KG1 (cell line): ENCODE results near the gene REEP6.
"Not testable (repeated sequence)": the region's sequence is repeated elsewhere in the genome, so short reads cannot be mapped to it uniquely, and the experiment has no call there.

ENCODE experiments used
- DNase-seq: peaks from one replicate; lab custom pipeline; 2025; lab: John Stamatoyannopoulos, UW

Gene REEP6

DNA sequence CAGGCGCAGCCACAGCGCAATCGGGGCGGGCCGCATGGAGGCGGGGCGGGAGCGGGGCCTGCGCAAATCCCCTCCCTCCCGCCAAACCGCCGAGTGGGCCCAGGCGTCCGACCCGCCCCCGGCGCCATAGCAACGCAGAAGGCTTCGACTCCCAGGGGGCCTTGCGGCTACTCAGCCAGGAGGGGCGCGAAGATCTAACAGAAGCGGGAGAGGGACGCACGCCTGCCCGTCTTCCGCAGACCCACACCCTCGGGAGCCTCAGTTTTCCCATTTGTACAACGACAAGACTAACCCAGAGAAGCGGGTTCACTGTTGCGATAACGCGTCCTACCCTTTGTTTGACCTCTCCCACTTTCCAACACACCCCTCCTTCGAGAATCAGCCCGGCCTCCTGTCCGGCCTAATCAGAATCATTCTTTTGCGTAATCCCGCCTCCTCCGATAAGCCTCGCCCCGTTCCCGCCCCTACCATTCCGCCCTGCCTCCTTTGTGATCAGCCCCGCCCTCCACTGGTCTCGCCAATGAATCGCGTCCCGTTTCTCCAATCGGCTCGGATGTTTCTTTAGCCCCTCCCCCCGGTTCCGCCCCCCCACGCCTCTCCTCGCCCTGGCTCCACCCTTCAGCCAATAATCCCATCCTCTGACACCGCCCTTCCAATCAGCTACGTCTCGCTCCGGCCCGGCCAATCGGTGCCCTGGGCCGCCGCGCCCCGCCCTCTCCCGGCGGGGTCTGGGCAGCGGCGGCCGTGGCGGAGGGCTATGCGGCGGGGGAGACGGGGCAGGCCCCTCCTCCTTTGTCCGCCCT is 469 bp upstream of the REEP6 start, which contains the start of gene PCSK4:
Gene PCSK4 (minus strand): TSS at position 40 of the 803 bp plus-strand sequence. CDS start 4 bp downstream, at position 36.
- DNase-seq, result peak; percentile 96

DNA sequence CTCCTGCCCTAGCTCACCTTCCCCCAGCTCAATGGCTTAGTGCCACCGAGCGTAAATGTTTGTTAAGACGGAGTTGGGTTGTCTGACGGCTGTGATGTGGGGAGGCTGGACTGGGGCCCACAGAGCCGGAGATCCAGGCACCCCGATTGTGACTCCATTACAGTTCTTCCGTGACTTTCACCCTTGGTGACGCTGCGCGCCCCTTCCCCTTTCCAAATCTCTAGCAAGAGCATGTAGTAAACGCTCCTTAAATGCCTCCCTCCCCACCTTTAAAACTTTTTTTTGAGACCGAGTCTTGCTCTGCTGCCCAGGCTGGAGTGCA is 829 bp downstream of the REEP6 start:
- no peak for DNase-seq

DNA sequence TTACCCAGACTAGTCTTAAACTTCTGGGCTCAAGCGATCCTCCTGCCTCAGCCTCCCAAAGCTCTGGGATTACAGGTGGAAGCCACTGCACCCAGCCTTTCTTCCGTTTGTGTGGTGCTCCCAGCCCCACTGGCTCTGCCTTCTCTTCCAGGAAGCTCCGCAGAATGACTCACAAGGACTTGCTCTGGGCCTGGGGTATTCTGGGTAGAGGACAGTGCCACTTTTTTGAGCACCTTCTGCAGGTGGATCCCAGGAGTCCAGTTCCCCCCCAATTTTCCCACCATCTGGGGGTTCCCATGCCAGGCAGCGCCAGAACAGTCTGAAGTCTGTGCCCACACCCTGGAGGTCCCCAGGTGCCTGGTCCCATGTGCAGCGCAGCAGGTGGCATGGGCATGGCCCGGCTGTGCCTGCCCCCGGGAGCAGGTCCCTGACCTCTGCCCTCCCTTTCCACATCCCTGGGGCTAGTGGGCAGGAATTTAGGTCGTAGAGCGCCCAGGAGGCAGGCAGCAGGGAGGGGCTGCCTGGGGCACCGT is 1.6 kb downstream of the REEP6 start:
- no peak for DNase-seq

DNA sequence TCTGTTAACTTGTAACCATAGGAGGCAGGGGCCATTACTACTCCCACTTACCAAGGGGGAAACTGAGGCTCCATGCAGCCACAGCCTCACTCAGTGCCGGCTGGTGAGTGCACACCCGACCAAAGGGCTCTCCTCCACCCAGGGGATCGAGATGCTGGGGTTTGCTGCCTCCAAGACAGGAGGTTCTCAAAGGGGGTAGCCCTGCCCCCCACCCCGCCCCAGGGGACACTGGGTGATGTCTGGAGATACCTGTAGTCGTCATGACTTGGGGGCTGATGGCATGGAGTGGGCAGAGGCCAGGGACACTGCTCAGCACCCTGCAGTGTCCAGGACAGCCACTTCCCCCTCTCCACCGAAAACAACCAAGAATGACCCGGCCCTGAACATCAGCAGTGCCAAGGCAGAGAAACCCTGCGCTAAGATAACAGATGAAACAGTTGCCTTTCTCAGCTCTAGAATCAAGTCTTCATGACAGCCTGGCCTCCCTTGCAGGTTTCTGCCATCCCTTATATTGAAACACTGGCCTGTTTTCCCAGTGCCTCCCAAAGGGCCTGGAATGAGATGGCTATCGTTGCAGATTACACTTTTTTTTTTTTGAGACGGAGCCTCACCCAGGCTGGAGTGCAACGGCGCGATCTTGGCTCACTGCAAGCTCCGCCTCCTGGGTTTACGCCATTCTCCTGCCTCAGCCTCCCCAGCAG is 3.3 kb downstream of the REEP6 start:
- DNase-seq, result no peak

DNA sequence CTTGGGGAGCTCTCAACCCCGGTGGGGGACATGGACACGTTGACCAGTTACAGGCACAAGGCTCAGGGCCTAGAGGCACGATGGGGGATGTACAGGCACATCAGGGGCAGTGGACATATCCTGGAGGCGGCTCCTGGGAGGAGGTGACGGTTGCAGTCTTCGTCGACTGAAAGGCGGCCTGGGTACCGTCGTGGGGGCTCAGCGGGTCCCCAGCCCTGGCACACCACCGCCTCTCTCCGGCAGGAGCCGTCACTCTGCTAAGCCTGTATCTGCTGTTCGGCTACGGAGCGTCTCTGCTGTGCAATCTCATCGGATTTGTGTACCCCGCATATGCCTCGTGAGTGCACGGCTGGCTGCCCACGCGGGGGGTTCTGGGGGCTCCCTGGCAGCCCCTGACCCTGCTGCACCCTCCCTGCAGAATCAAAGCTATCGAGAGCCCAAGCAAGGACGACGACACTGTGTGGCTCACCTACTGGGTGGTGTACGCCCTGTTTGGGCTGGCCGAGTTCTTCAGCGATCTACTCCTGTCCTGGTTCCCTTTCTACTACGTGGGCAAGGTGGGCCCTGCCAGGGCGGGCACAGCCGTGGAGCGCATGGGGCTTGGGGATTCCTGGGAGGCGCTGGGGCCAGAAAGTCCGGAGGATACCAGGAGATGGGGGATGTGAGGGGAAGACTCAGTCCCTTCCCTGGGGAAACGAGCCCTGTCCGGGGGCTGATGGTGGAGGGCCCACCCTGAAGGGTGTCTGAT is 4.2 kb downstream of the REEP6 start:
- DNase-seq, result no peak

DNA sequence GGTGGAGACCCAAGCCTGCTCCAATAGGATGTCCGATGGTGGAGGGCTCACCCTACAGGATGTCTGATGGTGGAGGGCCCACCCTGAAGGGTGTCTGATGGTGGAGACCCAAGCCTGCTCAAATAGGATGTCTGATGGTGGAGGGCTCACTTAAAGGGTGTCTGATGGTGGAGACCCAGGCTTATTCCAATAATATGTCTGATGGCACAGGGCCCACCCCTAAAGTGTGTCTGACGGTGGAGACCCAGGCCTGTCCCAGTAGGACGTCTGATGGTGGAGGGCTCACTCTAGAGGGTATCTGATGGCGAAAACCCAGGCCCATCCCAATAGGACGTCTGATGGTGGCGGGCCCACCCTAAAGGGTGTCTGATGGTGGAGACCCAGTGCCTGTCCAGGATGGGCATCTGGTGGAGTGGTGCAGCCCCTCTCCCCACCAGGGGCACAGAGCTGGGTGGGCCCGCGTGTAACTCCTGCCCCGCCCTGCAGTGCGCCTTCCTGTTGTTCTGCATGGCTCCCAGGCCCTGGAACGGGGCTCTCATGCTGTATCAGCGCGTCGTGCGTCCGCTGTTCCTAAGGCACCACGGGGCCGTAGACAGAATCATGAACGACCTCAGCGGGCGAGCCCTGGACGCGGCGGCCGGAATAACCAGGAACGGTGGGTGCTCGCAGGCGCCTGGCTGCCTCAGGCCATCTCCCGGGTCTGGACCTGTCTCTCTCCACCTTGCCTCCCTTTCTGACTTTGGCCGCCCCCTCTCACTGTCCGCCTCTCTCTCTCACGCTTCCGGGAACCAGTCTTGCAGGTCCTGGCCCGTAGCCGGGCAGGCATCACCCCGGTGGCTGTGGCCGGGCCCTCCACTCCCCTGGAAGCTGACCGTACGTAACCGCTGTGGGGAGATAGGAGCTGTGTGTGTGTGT is 5.1 kb downstream of the REEP6 start:
- DNase-seq, result no peak

DNA sequence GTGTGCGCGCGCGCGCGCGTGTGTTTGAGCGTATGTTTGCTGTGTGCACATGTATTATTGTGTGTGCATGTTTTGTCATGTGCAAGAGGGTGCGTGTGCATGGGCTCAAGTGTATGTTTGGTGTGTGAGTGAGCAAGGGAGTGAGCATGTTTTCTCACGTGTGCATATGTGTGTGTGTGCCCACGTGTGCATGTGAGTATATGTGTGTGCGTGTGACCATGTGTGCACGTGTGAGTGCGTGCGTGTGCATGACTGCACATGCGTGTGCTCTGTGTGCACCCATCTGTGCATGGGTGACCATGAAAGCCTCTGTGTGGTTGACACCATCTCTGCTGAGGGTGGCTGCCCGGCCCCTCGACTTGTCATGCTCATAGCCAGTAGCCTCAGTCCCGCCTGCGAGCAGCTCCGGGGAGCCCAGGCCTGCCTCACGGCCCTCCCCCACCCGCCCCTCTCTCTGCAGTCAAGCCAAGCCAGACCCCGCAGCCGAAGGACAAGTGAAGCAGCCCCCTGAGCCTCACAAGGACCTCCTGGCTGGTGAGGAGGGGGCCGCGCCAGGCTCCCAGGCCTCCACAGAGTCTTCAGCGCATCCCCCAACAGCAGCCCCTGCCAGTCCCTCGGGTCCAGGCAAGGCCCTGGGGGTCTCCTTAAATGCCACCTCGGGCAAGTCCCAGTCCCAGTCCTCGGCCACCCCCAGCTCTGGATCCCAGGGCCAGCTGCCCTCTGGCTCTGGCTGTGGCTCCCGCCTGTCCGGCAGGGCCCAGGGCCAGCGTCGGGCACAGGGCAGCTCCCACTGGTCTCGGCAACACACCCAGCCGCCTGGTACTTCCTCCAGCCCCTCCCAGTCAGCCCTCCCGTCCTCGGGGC is 6.0 kb downstream of the REEP6 start:
- DNase-seq, result no peak

DNA sequence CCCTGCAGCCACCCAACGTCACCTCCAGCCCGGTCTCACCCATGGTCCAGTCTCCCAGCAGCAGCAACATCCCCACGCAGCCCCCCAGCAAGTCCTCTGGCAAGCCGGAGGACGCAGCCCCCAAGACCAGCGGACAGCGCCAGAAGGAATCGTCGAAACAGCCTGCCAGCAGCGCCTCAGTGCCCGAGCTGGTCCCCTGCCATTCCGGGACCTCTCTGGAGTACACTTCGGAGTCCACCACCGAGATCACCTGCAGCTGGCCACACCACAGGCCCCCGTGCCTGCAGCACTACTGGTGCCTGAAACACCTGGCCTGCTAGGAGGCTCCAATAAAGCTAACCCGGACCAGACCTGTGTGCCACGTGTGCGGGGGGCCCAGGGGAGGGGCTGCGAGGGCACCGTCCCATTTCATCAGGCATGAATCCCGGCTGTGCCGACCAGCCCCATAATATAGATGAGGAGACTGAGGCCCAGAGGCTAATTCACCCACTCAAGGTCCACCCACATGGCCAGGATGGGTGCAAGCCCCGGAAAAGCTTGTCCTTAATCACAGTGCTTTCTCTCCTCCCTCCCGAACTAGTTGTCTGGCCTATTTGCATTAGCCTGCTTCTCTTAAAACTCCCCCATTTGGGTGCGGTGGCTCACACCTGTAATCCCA is 6.7 kb downstream of the REEP6 start:
- no peak for DNase-seq

DNA sequence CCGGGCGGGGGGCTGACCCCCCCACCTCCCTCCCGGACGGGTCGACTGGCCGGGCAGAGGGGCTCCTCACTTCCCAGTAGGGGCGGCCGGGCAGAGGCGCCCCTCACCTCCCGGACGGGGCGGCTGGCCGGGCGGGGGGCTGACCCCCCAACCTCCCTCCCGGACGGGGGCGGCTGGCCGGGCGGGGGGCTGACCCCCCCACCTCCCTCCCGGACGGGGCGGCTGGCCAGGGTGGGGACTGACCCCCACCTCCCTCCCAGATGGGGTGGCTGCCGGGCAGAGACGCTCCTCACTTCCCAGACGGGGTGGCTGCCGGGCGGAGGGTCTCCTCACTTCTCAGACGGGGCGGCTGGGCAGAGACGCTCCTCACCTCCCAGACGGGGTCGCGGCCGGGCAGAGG is 8.2 kb downstream of the REEP6 start:
- DNase-seq, result not testable (repeated sequence)

DNA sequence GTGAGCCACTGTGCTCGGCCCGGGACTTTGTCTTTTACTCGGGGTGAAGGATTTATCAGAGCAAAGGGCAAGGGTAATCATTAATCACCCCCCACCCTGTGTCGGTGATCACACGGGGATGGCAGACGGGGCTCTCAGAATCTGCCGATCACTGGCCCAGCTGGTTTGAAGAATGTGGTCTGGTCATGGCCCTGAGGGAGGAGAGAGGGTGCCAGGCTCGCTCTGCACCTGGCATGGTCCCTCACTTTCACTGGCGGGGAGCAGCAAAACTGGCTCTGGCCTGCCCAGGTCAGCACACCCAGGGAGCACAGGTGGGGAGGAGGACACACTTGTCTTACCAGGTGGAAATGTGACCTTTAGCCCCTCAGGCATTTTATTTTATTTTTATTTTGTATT is 10.2 kb downstream of the REEP6 start:
- no peak for DNase-seq

DNA sequence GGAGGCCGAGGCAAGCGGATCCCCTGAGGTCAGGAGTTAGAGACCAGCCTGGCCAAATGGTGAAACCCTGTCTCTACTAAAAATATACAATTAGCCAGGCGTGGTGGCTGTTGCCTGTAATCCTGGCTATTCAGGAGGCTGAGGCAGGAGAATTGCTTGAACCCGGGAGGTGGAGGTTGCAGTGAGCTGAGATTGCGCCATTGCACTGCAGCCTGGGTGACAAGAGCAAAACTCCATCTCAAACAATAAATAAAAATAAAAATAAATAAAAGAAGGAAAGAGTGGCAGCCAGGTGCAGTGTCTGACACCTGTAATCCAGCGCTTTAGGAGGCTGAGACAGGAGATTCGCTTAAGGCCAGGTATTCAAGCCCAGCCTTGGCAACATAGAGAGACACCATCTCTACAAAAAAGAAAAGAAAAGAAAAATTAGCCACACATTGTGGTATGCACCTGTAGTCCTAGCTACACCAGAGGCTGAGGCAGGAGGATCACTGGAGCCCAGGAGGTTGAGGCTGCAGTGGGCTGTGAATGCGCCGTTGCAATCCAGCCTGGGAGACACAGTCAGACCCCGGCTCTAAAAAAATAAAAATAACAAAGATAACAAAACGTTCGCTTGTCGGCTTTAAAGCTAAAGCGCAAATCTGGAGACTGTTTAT is 11.6 kb downstream of the REEP6 start:
- DNase-seq, result no peak

DNA sequence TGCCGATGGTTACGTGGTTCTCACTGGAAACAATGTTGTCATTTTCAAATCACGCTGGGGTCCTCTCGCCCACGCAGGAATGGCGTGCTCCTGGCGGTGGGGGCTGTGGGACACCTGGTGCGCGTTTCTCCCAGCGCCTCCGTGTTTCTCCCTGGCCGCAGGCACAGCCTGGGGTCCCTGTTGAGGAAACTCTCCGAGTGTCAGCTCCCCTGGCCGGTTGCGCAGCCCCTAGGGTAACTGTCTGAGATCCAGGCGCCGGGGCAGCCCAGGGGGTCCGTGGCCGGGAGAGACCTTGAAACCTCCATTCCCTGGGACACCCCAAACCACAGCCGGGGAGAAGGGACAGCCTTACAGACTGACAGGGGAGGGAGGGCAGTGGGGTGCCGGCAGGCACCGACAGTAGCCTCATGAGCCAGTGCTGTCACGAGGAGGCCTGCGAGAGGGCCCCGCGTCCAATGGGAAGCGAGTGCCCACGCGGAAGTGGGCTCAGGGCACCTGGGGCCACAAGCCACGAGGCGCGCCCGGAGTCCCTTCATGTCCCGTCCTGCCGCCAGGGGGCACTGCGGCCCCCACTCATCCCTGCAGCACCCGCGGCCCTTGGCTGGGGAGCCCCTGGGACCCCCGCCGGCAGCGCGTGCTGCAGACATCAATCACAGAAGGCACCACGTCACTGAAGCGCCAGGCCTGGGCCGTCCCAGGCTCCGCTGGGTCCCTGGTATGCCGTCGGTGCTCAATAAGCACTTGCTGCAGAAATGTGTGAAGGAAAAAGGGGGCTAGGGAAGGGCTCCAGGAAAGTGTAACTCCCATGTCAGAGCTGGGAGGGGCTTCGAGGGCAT is 12.3 kb downstream of the REEP6 start:
- DNase-seq, result peak; percentile 48

DNA sequence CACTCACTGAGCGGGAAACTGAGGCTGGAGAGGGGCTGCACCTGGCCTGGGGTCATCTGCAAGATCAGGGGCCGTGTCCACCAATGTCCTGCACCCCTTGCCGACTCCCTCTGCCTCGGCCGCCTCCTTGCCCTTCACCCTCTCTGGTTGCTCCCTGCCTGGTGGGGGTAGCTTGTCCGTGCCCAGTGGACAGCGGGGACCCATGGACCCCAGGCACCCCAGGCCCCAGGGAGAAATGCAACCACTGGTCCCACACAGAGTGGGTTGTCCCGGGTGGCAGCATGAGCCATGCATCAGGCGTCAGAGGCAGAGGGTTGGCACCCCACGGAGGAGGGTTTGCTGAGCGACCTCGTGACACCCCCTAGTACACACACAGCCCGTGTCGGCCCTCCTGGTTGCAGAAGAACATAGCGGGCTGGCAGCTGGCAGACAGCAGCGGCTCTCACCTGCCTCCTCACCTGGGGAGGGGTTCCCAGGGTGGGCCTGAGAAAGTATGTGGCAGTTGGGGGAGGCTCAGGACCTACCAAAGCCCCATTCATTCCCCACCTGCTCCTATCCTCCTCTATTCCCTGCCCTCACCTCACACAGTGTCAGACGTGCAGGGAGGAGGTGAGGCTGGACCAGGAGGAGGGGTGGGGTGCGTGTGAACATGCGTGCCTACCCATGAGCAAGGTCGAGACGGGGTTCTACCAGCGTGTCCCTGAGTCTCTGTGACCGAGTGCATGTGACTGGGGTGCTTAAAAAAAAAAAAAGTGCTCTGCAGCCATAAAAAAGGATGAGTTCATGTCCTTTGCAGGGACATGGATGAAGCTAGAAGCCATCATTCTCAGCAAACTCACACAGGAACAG is 13.2 kb downstream of the REEP6 start:
- DNase-seq, result no peak

DNA sequence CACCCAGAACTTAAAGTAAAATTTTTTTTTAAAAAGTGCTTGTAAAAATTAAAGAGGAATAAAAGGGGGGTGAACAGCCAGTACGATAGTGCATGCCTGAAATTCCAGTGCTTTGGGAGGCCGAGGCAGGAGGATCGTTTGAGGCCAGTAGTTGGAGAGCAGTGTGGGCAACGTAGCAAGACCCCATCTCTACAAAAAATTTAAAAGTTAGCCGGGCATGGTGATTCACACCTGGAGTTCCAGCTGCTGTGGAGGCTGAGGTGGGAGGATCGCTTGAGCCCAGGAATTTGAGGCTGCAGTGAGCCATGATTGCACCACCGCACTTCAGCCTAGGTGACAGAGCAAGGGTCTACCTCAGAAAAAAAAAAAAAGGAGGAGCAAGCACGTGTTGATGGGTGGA is 14.0 kb downstream of the REEP6 start:
- no peak for DNase-seq

DNA sequence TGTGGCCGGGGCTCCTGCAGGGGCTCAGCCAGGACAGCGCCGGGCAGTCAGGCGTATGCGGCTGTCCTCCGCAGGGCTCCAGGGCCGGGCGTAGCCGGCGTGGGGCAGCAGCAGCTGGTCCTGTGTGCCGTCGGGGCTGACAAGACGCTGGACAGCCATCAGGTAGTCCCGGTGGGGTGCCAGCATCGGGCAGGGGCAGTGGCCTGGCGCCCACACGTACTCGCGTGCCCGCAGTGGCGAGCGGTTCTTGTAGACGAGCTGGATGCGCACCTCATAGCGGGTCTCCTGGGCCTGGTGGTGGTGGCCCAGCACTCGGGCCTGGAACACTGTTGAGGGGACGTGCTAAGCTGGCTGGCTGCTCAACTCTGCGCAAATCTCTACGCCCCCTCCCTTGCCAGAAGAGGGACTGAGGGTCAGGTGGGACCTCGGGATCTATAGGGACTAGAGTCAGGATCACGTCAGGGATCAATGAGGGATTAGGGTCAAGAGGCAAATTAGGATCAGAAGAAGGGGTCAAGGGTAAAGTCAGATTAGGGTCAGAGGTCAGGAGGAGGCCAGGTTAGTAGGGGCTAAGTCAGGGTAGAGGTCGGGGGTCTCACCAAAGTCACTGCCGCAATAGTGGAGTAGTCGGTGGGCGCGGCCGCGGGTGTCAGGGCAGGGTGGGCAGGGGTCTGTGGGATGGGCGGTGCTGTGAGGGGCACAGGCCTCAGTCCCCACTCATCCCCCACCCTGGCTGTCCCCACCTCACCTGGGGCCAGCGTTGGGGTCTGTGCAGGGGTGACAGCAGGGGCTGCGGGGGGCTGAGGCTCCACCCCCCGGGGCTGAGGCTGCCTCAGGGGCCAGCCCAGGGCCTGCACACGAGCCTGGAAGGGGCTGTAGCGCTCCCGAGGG is 15.3 kb downstream of the REEP6 start:
- no peak for DNase-seq

DNA sequence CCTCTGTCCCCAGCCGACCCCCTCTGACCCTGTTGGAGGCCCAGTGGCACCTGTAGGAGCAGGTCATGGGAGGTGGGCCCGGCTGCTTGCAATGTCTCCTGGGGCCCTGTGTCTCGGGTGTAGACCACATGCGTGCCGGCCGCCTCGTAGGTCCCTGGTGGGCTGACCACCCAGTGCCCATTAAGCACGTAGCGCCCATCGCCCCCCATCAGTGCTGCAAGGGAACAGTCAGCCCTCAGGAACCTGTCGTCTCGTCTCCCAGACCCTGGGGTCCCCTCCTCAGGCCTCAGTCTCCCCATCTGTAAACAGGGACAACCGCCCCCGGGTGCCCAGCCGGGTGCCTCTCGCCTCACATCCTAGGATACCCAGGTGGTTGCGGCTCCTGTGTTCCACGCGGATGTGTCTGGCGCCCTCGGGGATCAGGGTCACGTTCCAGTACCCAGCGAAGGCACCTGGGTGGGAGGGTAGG is 16.2 kb downstream of the REEP6 start:
- DNase-seq, result no peak
